Ectodermal cell (in vitro differentiated cells): ENCODE measurements around the gene ATXN10.
"Not testable (repeated sequence)": the region's sequence is repeated elsewhere in the genome, so short reads cannot be mapped to it uniquely, and the experiment has no call there.

ENCODE experiments used
- H3K27ac ChIP-seq: 2 replicates; pipeline ENCODE4 v1.7.0; 2013; ENCODE audit warnings: mild to moderate bottlenecking, low read depth, low read length; ENCODE audit not compliant: insufficient read depth, poor library complexity, severe bottlenecking
- H3K27me3 ChIP-seq: 2 replicates; pipeline ENCODE4 v1.7.0; 2013; ENCODE audit warnings: mild to moderate bottlenecking, low read length; ENCODE audit not compliant: insufficient read depth, control insufficient read depth, poor library complexity, severe bottlenecking
- H3K36me3 ChIP-seq: one replicate; pipeline ENCODE4 v1.7.0; 2013; ENCODE audit warnings: low read length; ENCODE audit not compliant: control insufficient read depth, insufficient read depth
- H3K4me1 ChIP-seq: one replicate; pipeline ENCODE4 v1.7.0; 2013; ENCODE audit warnings: low read length; ENCODE audit not compliant: control insufficient read depth, insufficient read depth
- H3K4me3 ChIP-seq: 2 replicates; pipeline ENCODE4 v1.7.0; 2013; ENCODE audit warnings: low read depth, low read length, control low read depth; ENCODE audit not compliant: insufficient read depth
- H3K9me3 ChIP-seq: 2 replicates; pipeline ENCODE4 v1.7.0; 2013; ENCODE audit warnings: mild to moderate bottlenecking, low read length, moderate library complexity; ENCODE audit not compliant: control insufficient read depth
- WGBS, 2 experiments: methylation state at CpG; one replicate each; pipeline ENCODE4 v1.1.7; 2013; ENCODE audit warnings: missing lambda C conversion rate in 2 of 2; 5-methylcytosine and 5-hydroxymethylcytosine counted together

The ATXN10 gene

GRCh38 chr22:45678961-45679912 is 7.6 kb downstream of the ATXN10 start:
- Histone ChIP-seq H3K4me1 (peaks cover 4% of the 10 kb centered on the region), H3K27ac (no peak overlapping the region), H3K9me3 (no peaks in the 10 kb centered on the region), H3K4me3 (no peak overlapping the region), H3K36me3 (no peaks in the 10 kb centered on the region), H3K27me3 (no peaks in the 10 kb centered on the region)
- 93 to 96% methylated on average over 9 of the region's 9 CpGs for WGBS, 2 experiments

- Histone ChIP-seq H3K4me1 (peaks cover 4% of the 10 kb centered on the region), H3K36me3 (no peaks in the 10 kb centered on the region), H3K4me3 (no peak overlapping the region), H3K27me3 (no peaks in the 10 kb centered on the region), H3K9me3 (no peaks in the 10 kb centered on the region), H3K27ac (no peak overlapping the region)
- WGBS, 2 experiments = 93 to 94% methylated on average over 5 of the region's 5 CpGs
Measured at GRCh38 chr22:45680932-45681700, 9.5 kb downstream of the ATXN10 start.

GRCh38 chr22:45682064-45682463 is 10.4 kb downstream of the ATXN10 start:
- 93 to 94% methylated on average over 4 of the region's 4 CpGs for WGBS, 2 experiments
- Histone ChIP-seq H3K27me3 (no peaks in the 10 kb centered on the region), H3K9me3 (no peaks in the 10 kb centered on the region), H3K4me1 (peaks cover 4% of the 10 kb centered on the region), H3K36me3 (no peaks in the 10 kb centered on the region), H3K4me3 (no peak overlapping the region), H3K27ac (no peak overlapping the region)

GRCh38 chr22:45682773-45683172 is 11.1 kb downstream of the ATXN10 start:
- not testable (repeated sequence) for H3K9me3 ChIP-seq, H3K4me1 ChIP-seq, H3K4me3 ChIP-seq, H3K27me3 ChIP-seq, H3K27ac ChIP-seq, H3K36me3 ChIP-seq
- WGBS, 2 experiments = 49 to 54% methylated on average over 5 of the region's 5 CpGs

GRCh38 chr22:45683248-45683647 is 11.6 kb downstream of the ATXN10 start:
- Histone ChIP-seq H3K4me3 (no peak overlapping the region), H3K27ac (no peak overlapping the region), H3K9me3 (no peaks in the 10 kb centered on the region), H3K36me3 (no peaks in the 10 kb centered on the region), H3K4me1 (peaks cover 4% of the 10 kb centered on the region), H3K27me3 (no peaks in the 10 kb centered on the region)
- 86 to 88% methylated on average over 6 of the region's 6 CpGs for WGBS, 2 experiments

- Histone ChIP-seq H3K4me3 (no peak overlapping the region), H3K27ac (no peak overlapping the region), H3K4me1 (peaks cover 4% of the 10 kb centered on the region), H3K9me3 (no peaks in the 10 kb centered on the region), H3K27me3 (no peaks in the 10 kb centered on the region), H3K36me3 (no peaks in the 10 kb centered on the region)
- WGBS, 2 experiments = 92 to 96% methylated on average over 2 of the region's 2 CpGs
Measured at GRCh38 chr22:45683680-45684079, 12.0 kb downstream of the ATXN10 start.

GRCh38 chr22:45684169-45684568 is 12.5 kb downstream of the ATXN10 start:
- 89 to 93% methylated on average over 3 to 4 of the region's 4 CpGs for WGBS, 2 experiments
- Histone ChIP-seq H3K4me1 (peaks cover 4% of the 10 kb centered on the region), H3K4me3 (no peak overlapping the region), H3K27ac (no peak overlapping the region), H3K27me3 (no peaks in the 10 kb centered on the region), H3K9me3 (no peaks in the 10 kb centered on the region), H3K36me3 (no peaks in the 10 kb centered on the region)

- H3K4me1 ChIP-seq = peaks cover 4% of the 10 kb centered on the region
- no peak overlapping the region for H3K27ac ChIP-seq
- H3K36me3 ChIP-seq = no peaks in the 10 kb centered on the region
- H3K9me3 ChIP-seq = no peaks in the 10 kb centered on the region
- H3K27me3 ChIP-seq = no peaks in the 10 kb centered on the region
- H3K4me3 ChIP-seq = no peak overlapping the region
- WGBS, 2 experiments = 91 to 98% methylated on average over 4 to 5 of the region's 5 CpGs
Measured at GRCh38 chr22:45684752-45685574, 13.3 kb downstream of the ATXN10 start.

GRCh38 chr22:45686004-45686403 is 14.4 kb downstream of the ATXN10 start:
- H3K9me3 ChIP-seq = no peaks in the 10 kb centered on the region
- peaks cover 5% of the 10 kb centered on the region for H3K36me3 ChIP-seq
- H3K27me3 ChIP-seq = no peaks in the 10 kb centered on the region
- H3K4me1 ChIP-seq = peaks cover 4% of the 10 kb centered on the region
- H3K27ac ChIP-seq = no peak overlapping the region
- 88 to 91% methylated on average over 2 of the region's 2 CpGs for WGBS, 2 experiments
- H3K4me3 ChIP-seq = no peak overlapping the region
